IMR-90 (cell line): Measurements from ENCODE around the gene FAM118A. TPM values are rescaled to one million over a fixed set of nuclear protein-coding genes. Genes with fewer than 3 reads are reported as not detected.
A peak's percentile ranks its signal among the peaks of the same experiment; 100 is the strongest.

ENCODE experiments used
- ATAC-seq: fragments of 200-7000 bp; cut with Tn5 transposase; 2 replicates; pipeline ENCODE4 v1.9.1; 2020; ENCODE audit warnings: low read depth, mild to moderate bottlenecking, moderate library complexity
- BruUV-seq: library from RNA; stranded (reverse); fragments of 400-500 nt; replicated peaks from 2 replicates; lab custom pipeline; 2021; lab: Mats Ljungman, UMichigan
- CTCF ChIA-PET: fragments of 300-600 bp; formaldehyde crosslinking; extraction: SDS; loops from one replicate; lab custom pipeline; 2021; ENCODE audit warnings: antibody characterized with exemption; lab: Yijun Ruan, JAX
- POLR2A ChIA-PET: fragments of 300-600 bp; sonication (Branson Sonifier 250); formaldehyde crosslinking; loops from one replicate; lab custom pipeline; 2022; ENCODE audit warnings: antibody characterized with exemption; ENCODE audit not compliant: unreplicated experiment; lab: Charles Lee
- DNase-seq: peaks from one replicate; pipeline ENCODE4 v3.0.0; 2013
- H2AFZ ChIP-seq: replicated peaks from 2 replicates; pipeline ENCODE3; 2013; ENCODE audit warnings: low read length, mild to moderate bottlenecking; ENCODE audit not compliant: poor library complexity
- H2AK5ac ChIP-seq: 2 replicates; pipeline ENCODE4 v1.6.1; 2013; ENCODE audit warnings: low read depth, low read length, inconsistent platforms
- H2AK9ac ChIP-seq: replicated peaks from 2 replicates; pipeline ENCODE3; 2013; ENCODE audit warnings: mild to moderate bottlenecking, low read depth, low read length, moderate library complexity; ENCODE audit not compliant: poor library complexity
- H2BK120ac ChIP-seq: 2 replicates; pipeline ENCODE4 v1.6.1; 2013; ENCODE audit warnings: low read depth, low read length, inconsistent platforms
- H2BK15ac ChIP-seq: 3 replicates; pipeline ENCODE4 v1.6.1; 2013; ENCODE audit warnings: low read depth, low read length, inconsistent platforms
- H2BK20ac ChIP-seq: 2 replicates; pipeline ENCODE4 v1.6.1; 2013; ENCODE audit warnings: low read depth, mild to moderate bottlenecking, inconsistent platforms, low read length, moderate library complexity
- H2BK5ac ChIP-seq: 2 replicates; pipeline ENCODE4 v1.6.1; 2013; ENCODE audit warnings: mild to moderate bottlenecking, low read depth, low read length, inconsistent platforms; ENCODE audit not compliant: poor library complexity, severe bottlenecking
- H3K14ac ChIP-seq: replicated peaks from 2 replicates; pipeline ENCODE4 v1.6.1; 2013; ENCODE audit warnings: low read depth, low read length, inconsistent platforms
- H3K18ac ChIP-seq: 2 replicates; pipeline ENCODE4 v1.6.1; 2013; ENCODE audit warnings: low read depth, low read length, control low read depth
- H3K23ac ChIP-seq: 2 replicates; pipeline ENCODE4 v1.6.1; 2013; ENCODE audit warnings: low read depth, low read length, inconsistent platforms
- H3K27ac ChIP-seq: 2 replicates; pipeline ENCODE4 v1.5.1; 2013; ENCODE audit warnings: mild to moderate bottlenecking, control low read depth, low read length; ENCODE audit not compliant: insufficient read depth
- H3K27me3 ChIP-seq: 2 replicates; pipeline ENCODE4 v1.6.1; 2013; ENCODE audit warnings: low read length; ENCODE audit not compliant: control insufficient read depth, insufficient read depth
- H3K36me3 ChIP-seq: 2 replicates; pipeline ENCODE4 v1.6.1; 2013; ENCODE audit warnings: low read length, mixed read lengths; ENCODE audit not compliant: control insufficient read depth, insufficient read depth
- H3K4ac ChIP-seq: 2 replicates; pipeline ENCODE4 v1.6.1; 2013; ENCODE audit warnings: low read depth, low read length, inconsistent platforms
- H3K4me1 ChIP-seq: 2 replicates; pipeline ENCODE4 v1.6.1; 2013; ENCODE audit warnings: low read length, mixed read lengths; ENCODE audit not compliant: control insufficient read depth, insufficient read depth
- H3K4me2 ChIP-seq: 2 replicates; pipeline ENCODE4 v1.6.1; 2013; ENCODE audit warnings: low read depth, mild to moderate bottlenecking, control low read depth, low read length, moderate library complexity
- H3K4me3 ChIP-seq: 2 replicates; pipeline ENCODE4 v1.5.1; 2013; ENCODE audit warnings: low read depth, mild to moderate bottlenecking, control low read depth, low read length, moderate library complexity; ENCODE audit not compliant: insufficient read depth
- H3K56ac ChIP-seq: 2 replicates; pipeline ENCODE4 v1.6.1; 2013; ENCODE audit warnings: low read length, inconsistent platforms; ENCODE audit not compliant: insufficient read depth; ENCODE audit errors: extremely low read depth
- H3K79me1 ChIP-seq, 2 experiments: 2 replicates each; pipeline ENCODE4 v1.6.1; 2013; ENCODE audit warnings: low read length in 2 of 2, inconsistent platforms in 1 of 2, low read depth in 1 of 2
- H3K9ac ChIP-seq: 2 replicates; pipeline ENCODE4 v1.6.1; 2013; ENCODE audit warnings: low read depth, low read length, control low read depth
- H3K9me1 ChIP-seq: 2 replicates; pipeline ENCODE4 v1.6.1; 2013; ENCODE audit warnings: low read length, inconsistent platforms; ENCODE audit not compliant: insufficient read depth
- H3K9me3 ChIP-seq: 2 replicates; pipeline ENCODE4 v1.6.1; 2013; ENCODE audit warnings: low read length; ENCODE audit not compliant: control insufficient read depth, insufficient read depth
- H4K20me1 ChIP-seq: 2 replicates; pipeline ENCODE4 v1.6.1; 2013; ENCODE audit warnings: low read length, inconsistent platforms; ENCODE audit not compliant: insufficient read depth
- H4K5ac ChIP-seq: 2 replicates; pipeline ENCODE4 v1.6.1; 2013; ENCODE audit warnings: mild to moderate bottlenecking, low read depth, low read length, control low read depth
- H4K8ac ChIP-seq, 2 experiments: 2 replicates each; pipeline ENCODE4 v1.6.1; 2013; ENCODE audit warnings: low read depth in 2 of 2, low read length in 2 of 2, control low read depth in 1 of 2, inconsistent platforms in 1 of 2
- H4K91ac ChIP-seq: 2 replicates; pipeline ENCODE4 v1.6.1; 2013; ENCODE audit warnings: low read depth, low read length, inconsistent platforms; ENCODE audit not compliant: insufficient read depth
- BHLHE40 ChIP-seq: fragments of 150-350 bp; IDR thresholded peaks from 2 replicates; pipeline ENCODE4 v1.6.1; 2016; ENCODE audit warnings: mild to moderate bottlenecking, low read depth, low read length
- CHD1 ChIP-seq: IDR thresholded peaks from 2 replicates; pipeline ENCODE4 v1.6.1; 2012; ENCODE audit warnings: low read depth, low read length, improper control_type of control experiment
- CTCF ChIP-seq: conservative IDR thresholded peaks from 2 replicates; pipeline ENCODE4 v1.5.1; 2012; ENCODE audit warnings: mild to moderate bottlenecking, low read depth, low read length, improper control_type of control experiment
- ELK1 ChIP-seq: fragments of 150-350 bp; IDR thresholded peaks from 2 replicates; pipeline ENCODE4 v1.6.1; 2016; ENCODE audit warnings: low read depth, mild to moderate bottlenecking, low read length, moderate library complexity, borderline replicate concordance
- FOS ChIP-seq: fragments of 150-350 bp; IDR thresholded peaks from 2 replicates; pipeline ENCODE4 v1.6.1; 2016; ENCODE audit warnings: low read depth, low read length
- MAFK ChIP-seq: IDR thresholded peaks from 2 replicates; pipeline ENCODE4 v1.6.1; 2012; ENCODE audit warnings: low read depth, low read length, improper control_type of control experiment
- MAZ ChIP-seq: IDR thresholded peaks from 2 replicates; pipeline ENCODE4 v1.6.1; 2012; ENCODE audit warnings: low read depth, mild to moderate bottlenecking, low read length, improper control_type of control experiment, moderate library complexity, borderline replicate concordance
- POLR2A ChIP-seq: IDR thresholded peaks from 2 replicates; pipeline ENCODE4 v1.6.1; 2012; ENCODE audit warnings: mild to moderate bottlenecking, low read depth, low read length
- RCOR1 ChIP-seq: IDR thresholded peaks from 2 replicates; pipeline ENCODE4 v1.6.1; 2012; ENCODE audit warnings: mild to moderate bottlenecking, low read length, improper control_type of control experiment; ENCODE audit not compliant: insufficient replicate concordance
- RFX5 ChIP-seq: IDR thresholded peaks from 2 replicates; pipeline ENCODE4 v1.8.0; 2012; ENCODE audit warnings: low read depth, mild to moderate bottlenecking, low read length, moderate library complexity
- SMC3 ChIP-seq: fragments of 150-350 bp; IDR thresholded peaks from 2 replicates; pipeline ENCODE4 v1.6.1; 2016; ENCODE audit warnings: low read depth, mild to moderate bottlenecking, antibody characterized with exemption, low read length, moderate library complexity
- WGBS, 2 experiments: methylation state at CpG; one replicate each; pipeline versions ENCODE4 v1.1.5 to v1.1.7; 2013; ENCODE audit warnings: missing lambda C conversion rate in 2 of 2; ENCODE audit not compliant: insufficient read length in 1 of 2; ENCODE audit errors: extremely low coverage in 2 of 2; 5-methylcytosine and 5-hydroxymethylcytosine counted together
- dilution Hi-C: fragments of 300-500 bp; cut with HindIII; formaldehyde crosslinking; loops from one replicate; pipeline ENCODE4 v1.14.3; 2018; ENCODE audit warnings: low sequenced_read_pairs; ENCODE audit not compliant: unreplicated experiment
- in situ Hi-C: fragments of 300-500 bp; cut with MboI; formaldehyde crosslinking; loops from 3 replicates; pipeline ENCODE4 v1.14.3; 2019; ENCODE audit warnings: low sequenced_read_pairs, inconsistent platforms, mixed read lengths
- intact Hi-C: fragments of 100-400 bp; cut with micrococcal nuclease; formaldehyde crosslinking; loops from 2 replicates; pipeline ENCODE4 v1.10.0; 2022
- polyA plus RNA-seq, 3 experiments: library from polyadenylated mRNA; depleted of rRNA; stranded (reverse); fragments of >200 nt; gene quantifications; 2 replicates each; pipeline ENCODE4 v1.2.3, GENCODE V29; 2012; ENCODE audit warnings: low replicate concordance in 1 of 3
- total RNA-seq: library from RNA; depleted of rRNA; stranded (reverse); fragments of >200 nt; gene quantifications from 2 replicates; pipeline ENCODE4 v1.2.3, GENCODE V29; 2012
- TF ChIP-seq, protein P1 (sequence below): fragments of 150-350 bp; IDR thresholded peaks from 2 replicates; pipeline ENCODE4 v1.6.1; 2017; ENCODE audit warnings: mild to moderate bottlenecking, antibody characterized with exemption, low read length, low read depth

FAM118A gene
- total and polyA plus RNA-seq, 2 of the 4 experiments (the other 2 are of a cell fraction), result 20.6 to 95.6 TPM

- Histone ChIP-seq H3K9ac (no peak overlapping the region), H3K27me3 (peaks cover 27% of the 10 kb centered on the region), H3K27ac (no peak overlapping the region), H3K4me1 (peaks cover 6% of the 10 kb centered on the region), H3K9me3 (no peaks in the 10 kb centered on the region), H2AK5ac (0 out of 2 replicates have a peak overlapping the region, but pooled peaks have one; percentile 8), H3K9me1 (peaks cover 3% of the 10 kb centered on the region), H3K4me3 (no peak overlapping the region), H2AFZ (peak overlapping the region; percentile 9), H3K79me1 (no peaks in the 10 kb centered on the region), H3K23ac (no peak overlapping the region), H2BK15ac (no peak overlapping the region; the same call in 2 of the 3 replicates), H4K20me1 (no peaks in the 10 kb centered on the region), H2BK5ac (no peak overlapping the region), H4K5ac (no peak overlapping the region), H3K56ac (no peak overlapping the region), H3K4me2 (no peak overlapping the region), H2BK120ac (no peak overlapping the region), H3K14ac (no peak overlapping the region), H4K8ac (no peak overlapping the region), H3K36me3 (no peaks in the 10 kb centered on the region), H3K4ac (no peak overlapping the region), H3K18ac (no peak overlapping the region), H2BK20ac (no peak overlapping the region), H2AK9ac (peak overlapping the region; percentile 48), H4K91ac (no peak overlapping the region)
- WGBS, 2 experiments, result 36% methylated on average over 8 of the region's 16 CpGs; no CpG with 5 or more reads in 1 of the 2 experiments
- TF ChIP-seq BHLHE40 (no peak), SMC3 (no peak), MAZ (no peak), FOS (no peak), CTCF (no peak; the same call in 1 of the 2 replicates), ELK1 (no peak), POLR2A (no peak), RCOR1 (no peak), CHD1 (no peak), RFX5 (no peak), MAFK (no peak)
- TF ChIP-seq, protein P1, sequence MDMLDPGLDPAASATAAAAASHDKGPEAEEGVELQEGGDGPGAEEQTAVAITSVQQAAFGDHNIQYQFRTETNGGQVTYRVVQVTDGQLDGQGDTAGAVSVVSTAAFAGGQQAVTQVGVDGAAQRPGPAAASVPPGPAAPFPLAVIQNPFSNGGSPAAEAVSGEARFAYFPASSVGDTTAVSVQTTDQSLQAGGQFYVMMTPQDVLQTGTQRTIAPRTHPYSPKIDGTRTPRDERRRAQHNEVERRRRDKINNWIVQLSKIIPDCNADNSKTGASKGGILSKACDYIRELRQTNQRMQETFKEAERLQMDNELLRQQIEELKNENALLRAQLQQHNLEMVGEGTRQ, result no peak
- dilution Hi-C loops, result no loop called here
- POLR2A ChIA-PET, result no interaction called here
- CTCF ChIA-PET, result no interaction called here
- DNase-seq, result no peak
- in situ Hi-C loops, result no loop called here
- intact Hi-C loops, result no loop called here
- peak; percentile 30; the same call in 1 of the 2 replicates for ATAC-seq
- no TSS peak for BruUV-seq
Measured at GRCh38 chr22:45285263-45286058, 24.3 kb upstream of the FAM118A start.
